HepG2 (cell line): ENCODE data around the gene ATE1. TPM values are rescaled to one million over a fixed set of nuclear protein-coding genes. Genes with fewer than 3 reads are reported as not detected.
A peak's percentile ranks its signal among the peaks of the same experiment; 100 is the strongest.

Experiments
- ATAD3A ChIP-seq: sonication (generic); formaldehyde crosslinking; IDR thresholded peaks from 2 replicates; pipeline ENCODE4 v1.4.0; 2020; ENCODE audit warnings: missing genetic modification reagents
- BCL3 ChIP-seq: sonication (generic); formaldehyde crosslinking; IDR thresholded peaks from 2 replicates; pipeline ENCODE4 v1.5.1; 2020; ENCODE audit warnings: mild to moderate bottlenecking, missing genetic modification reagents, moderate library complexity
- BORCS8-MEF2B ChIP-seq: sonication (generic); formaldehyde crosslinking; IDR thresholded peaks from 2 replicates; pipeline ENCODE4 v1.8.0; 2022; ENCODE audit warnings: mild to moderate bottlenecking, missing genetic modification reagents
- CENPT ChIP-seq: sonication (generic); formaldehyde crosslinking; IDR thresholded peaks from 2 replicates; pipeline ENCODE4 v1.8.0; 2022; ENCODE audit warnings: low read depth, mild to moderate bottlenecking, moderate library complexity, missing genetic modification reagents
- EED ChIP-seq: sonication (generic); formaldehyde crosslinking; IDR thresholded peaks from 2 replicates; pipeline ENCODE4 v1.5.0; 2020; ENCODE audit warnings: mild to moderate bottlenecking, missing genetic modification reagents
- GATA4 ChIP-seq: sonication (generic); IDR thresholded peaks from 2 replicates; pipeline ENCODE4 v1.6.1; 2016; ENCODE audit warnings: antibody characterized with exemption, low read depth, borderline replicate concordance
- GATAD1 ChIP-seq: IDR thresholded peaks from 2 replicates; pipeline ENCODE4 v1.6.1; 2016; ENCODE audit warnings: missing genetic modification reagents, missing compliant biosample characterization
- HMGA1 ChIP-seq: sonication (generic); formaldehyde crosslinking; conservative IDR thresholded peaks from 2 replicates; pipeline ENCODE4 v1.4.0; 2020; ENCODE audit warnings: missing genetic modification reagents
- MLX ChIP-seq: IDR thresholded peaks from 2 replicates; pipeline ENCODE4 v1.6.1; 2016
- MYNN ChIP-seq: sonication (generic); formaldehyde crosslinking; IDR thresholded peaks from 2 replicates; pipeline ENCODE4 v1.4.0; 2020; ENCODE audit warnings: mild to moderate bottlenecking, low read depth, missing genetic modification reagents
- RAD51 ChIP-seq: fragments of 450-650 bp; IDR thresholded peaks from 2 replicates; pipeline ENCODE4 v1.6.1; 2016; ENCODE audit warnings: borderline replicate concordance
- SOX6 ChIP-seq, 2 experiments: fragments of 450-650 bp in 1 of 2; sonication (generic) in 1 of 2; formaldehyde crosslinking in 1 of 2; IDR thresholded peaks; 2 replicates each; pipeline versions ENCODE4 v1.4.0 to v1.6.1; 2017 to 2020; ENCODE audit warnings: antibody characterized with exemption in 1 of 2, mild to moderate bottlenecking in 1 of 2, missing genetic modification reagents in 1 of 2
- TBL1XR1 ChIP-seq: fragments of 150-350 bp; IDR thresholded peaks from 2 replicates; pipeline ENCODE4 v1.6.1; 2014; ENCODE audit warnings: borderline replicate concordance, low read length; ENCODE audit not compliant: partially characterized antibody
- YEATS2 ChIP-seq: sonication (generic); formaldehyde crosslinking; IDR thresholded peaks from 2 replicates; pipeline ENCODE4 v1.4.0; 2020; ENCODE audit warnings: missing genetic modification reagents, borderline replicate concordance
- ZFP41 ChIP-seq: sonication (generic); formaldehyde crosslinking; IDR thresholded peaks from 2 replicates; pipeline ENCODE4 v1.4.0; 2020; ENCODE audit warnings: mild to moderate bottlenecking, missing genetic modification reagents, borderline replicate concordance
- ZNF12 ChIP-seq: sonication (generic); formaldehyde crosslinking; IDR thresholded peaks from 2 replicates; pipeline ENCODE4 v1.5.0; 2020; ENCODE audit warnings: missing genetic modification reagents
- ZNF232 ChIP-seq: sonication (generic); formaldehyde crosslinking; IDR thresholded peaks from 2 replicates; pipeline ENCODE4 v1.4.0; 2020; ENCODE audit warnings: missing genetic modification reagents, borderline replicate concordance
- ZNF530 ChIP-seq: sonication (generic); formaldehyde crosslinking; IDR thresholded peaks from 2 replicates; pipeline ENCODE4 v1.5.0; 2020; ENCODE audit warnings: low read depth, mild to moderate bottlenecking, missing genetic modification reagents
- ZNF709 ChIP-seq: sonication (generic); formaldehyde crosslinking; IDR thresholded peaks from 2 replicates; pipeline ENCODE4 v1.5.0; 2020; ENCODE audit warnings: mild to moderate bottlenecking, missing genetic modification reagents
- polyA plus RNA-seq, 8 experiments: library from polyadenylated mRNA; depleted of rRNA in 3 of 8; stranded (reverse) in 7 of 8; unstranded in 1 of 8; fragments of >200 nt; fragmentation: Illumina TruSeq in 4 of 8; extraction: Trizol in 4 of 8; gene quantifications; 2 replicates each; pipeline versions ENCODE4 v1.2.1 to v1.2.3, GENCODE V29; 2011 to 2016; ENCODE audit warnings: low read depth in 4 of 8, missing spikeins in 1 of 8, mixed read lengths in 1 of 8; ENCODE audit not compliant: insufficient read depth in 1 of 8
- total RNA-seq, 5 experiments: library from RNA; depleted of rRNA; stranded (reverse); fragments of >200 nt; fragmentation: Illumina TruSeq; extraction: Trizol; gene quantifications; 2 replicates each; pipeline ENCODE4 v1.2.3, GENCODE V29; 2016; ENCODE audit warnings: low read depth in 1 of 5
- TF ChIP-seq, protein P1 (sequence below): sonication (generic); formaldehyde crosslinking; IDR thresholded peaks from 2 replicates; pipeline ENCODE4 v1.4.0; 2020; ENCODE audit warnings: missing genetic modification reagents
- TF ChIP-seq, protein P2 (sequence below): sonication (generic); formaldehyde crosslinking; IDR thresholded peaks from 2 replicates; pipeline ENCODE4 v1.5.0; 2020; ENCODE audit warnings: mild to moderate bottlenecking, missing genetic modification reagents
- TF ChIP-seq, protein P3 (sequence below): sonication (generic); formaldehyde crosslinking; IDR thresholded peaks from 2 replicates; pipeline ENCODE4 v1.8.1; 2023; ENCODE audit warnings: mild to moderate bottlenecking, missing genetic modification reagents

Gene ATE1
- total and polyA plus RNA-seq, 2 of the 13 experiments (the other 11 are each of a cell fraction or from before 2014, with no cell fraction given), result 17.5 to 42.2 TPM

GRCh38 chr10:121854809-121855445 lies 72.9 kb downstream of the ATE1 start (continued):
- TF ChIP-seq MLX, result peak; percentile 60; the same call in 1 of the 2 replicates
- TF ChIP-seq, protein P1, sequence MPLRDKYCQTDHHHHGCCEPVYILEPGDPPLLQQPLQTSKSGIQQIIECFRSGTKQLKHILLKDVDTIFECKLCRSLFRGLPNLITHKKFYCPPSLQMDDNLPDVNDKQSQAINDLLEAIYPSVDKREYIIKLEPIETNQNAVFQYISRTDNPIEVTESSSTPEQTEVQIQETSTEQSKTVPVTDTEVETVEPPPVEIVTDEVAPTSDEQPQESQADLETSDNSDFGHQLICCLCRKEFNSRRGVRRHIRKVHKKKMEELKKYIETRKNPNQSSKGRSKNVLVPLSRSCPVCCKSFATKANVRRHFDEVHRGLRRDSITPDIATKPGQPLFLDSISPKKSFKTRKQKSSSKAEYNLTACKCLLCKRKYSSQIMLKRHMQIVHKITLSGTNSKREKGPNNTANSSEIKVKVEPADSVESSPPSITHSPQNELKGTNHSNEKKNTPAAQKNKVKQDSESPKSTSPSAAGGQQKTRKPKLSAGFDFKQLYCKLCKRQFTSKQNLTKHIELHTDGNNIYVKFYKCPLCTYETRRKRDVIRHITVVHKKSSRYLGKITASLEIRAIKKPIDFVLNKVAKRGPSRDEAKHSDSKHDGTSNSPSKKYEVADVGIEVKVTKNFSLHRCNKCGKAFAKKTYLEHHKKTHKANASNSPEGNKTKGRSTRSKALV (CRISPR knock-in tag), result no peak
- no peak for TF ChIP-seq YEATS2 (CRISPR knock-in tag)
- TF ChIP-seq BCL3, result no peak
- TF ChIP-seq ZNF530 (CRISPR knock-in tag), result no peak
- no peak for TF ChIP-seq HMGA1
- TF ChIP-seq ZFP41 (CRISPR knock-in tag), result no peak
- no peak for TF ChIP-seq RAD51
- peak; percentile 12; the same call in 1 of the 2 replicates for TF ChIP-seq ZNF12
- TF ChIP-seq ZNF232 (CRISPR knock-in tag), result 0 out of 2 replicates have a peak, but pooled peaks have one; percentile 36
- no peak for TF ChIP-seq TBL1XR1
- no peak for TF ChIP-seq CENPT (CRISPR knock-in tag)
- no peak for TF ChIP-seq MYNN
- peak; percentile 68; the same call in 1 of the 2 replicates for TF ChIP-seq BORCS8-MEF2B (CRISPR knock-in tag)
- TF ChIP-seq, protein P2, sequence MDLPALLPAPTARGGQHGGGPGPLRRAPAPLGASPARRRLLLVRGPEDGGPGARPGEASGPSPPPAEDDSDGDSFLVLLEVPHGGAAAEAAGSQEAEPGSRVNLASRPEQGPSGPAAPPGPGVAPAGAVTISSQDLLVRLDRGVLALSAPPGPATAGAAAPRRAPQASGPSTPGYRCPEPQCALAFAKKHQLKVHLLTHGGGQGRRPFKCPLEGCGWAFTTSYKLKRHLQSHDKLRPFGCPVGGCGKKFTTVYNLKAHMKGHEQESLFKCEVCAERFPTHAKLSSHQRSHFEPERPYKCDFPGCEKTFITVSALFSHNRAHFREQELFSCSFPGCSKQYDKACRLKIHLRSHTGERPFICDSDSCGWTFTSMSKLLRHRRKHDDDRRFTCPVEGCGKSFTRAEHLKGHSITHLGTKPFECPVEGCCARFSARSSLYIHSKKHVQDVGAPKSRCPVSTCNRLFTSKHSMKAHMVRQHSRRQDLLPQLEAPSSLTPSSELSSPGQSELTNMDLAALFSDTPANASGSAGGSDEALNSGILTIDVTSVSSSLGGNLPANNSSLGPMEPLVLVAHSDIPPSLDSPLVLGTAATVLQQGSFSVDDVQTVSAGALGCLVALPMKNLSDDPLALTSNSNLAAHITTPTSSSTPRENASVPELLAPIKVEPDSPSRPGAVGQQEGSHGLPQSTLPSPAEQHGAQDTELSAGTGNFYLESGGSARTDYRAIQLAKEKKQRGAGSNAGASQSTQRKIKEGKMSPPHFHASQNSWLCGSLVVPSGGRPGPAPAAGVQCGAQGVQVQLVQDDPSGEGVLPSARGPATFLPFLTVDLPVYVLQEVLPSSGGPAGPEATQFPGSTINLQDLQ (CRISPR knock-in tag), result 0 out of 2 replicates have a peak, but pooled peaks have one; percentile 24
- TF ChIP-seq ZNF709 (CRISPR knock-in tag), result no peak
- no peak for TF ChIP-seq SOX6 (IDR thresholded peaks at IDR 0.05)
- TF ChIP-seq SOX6 (CRISPR knock-in tag; IDR thresholded peaks at IDR 0.05), result peak; percentile 94
- TF ChIP-seq, protein P3, sequence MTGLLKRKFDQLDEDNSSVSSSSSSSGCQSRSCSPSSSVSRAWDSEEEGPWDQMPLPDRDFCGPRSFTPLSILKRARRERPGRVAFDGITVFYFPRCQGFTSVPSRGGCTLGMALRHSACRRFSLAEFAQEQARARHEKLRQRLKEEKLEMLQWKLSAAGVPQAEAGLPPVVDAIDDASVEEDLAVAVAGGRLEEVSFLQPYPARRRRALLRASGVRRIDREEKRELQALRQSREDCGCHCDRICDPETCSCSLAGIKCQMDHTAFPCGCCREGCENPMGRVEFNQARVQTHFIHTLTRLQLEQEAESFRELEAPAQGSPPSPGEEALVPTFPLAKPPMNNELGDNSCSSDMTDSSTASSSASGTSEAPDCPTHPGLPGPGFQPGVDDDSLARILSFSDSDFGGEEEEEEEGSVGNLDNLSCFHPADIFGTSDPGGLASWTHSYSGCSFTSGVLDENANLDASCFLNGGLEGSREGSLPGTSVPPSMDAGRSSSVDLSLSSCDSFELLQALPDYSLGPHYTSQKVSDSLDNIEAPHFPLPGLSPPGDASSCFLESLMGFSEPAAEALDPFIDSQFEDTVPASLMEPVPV (CRISPR knock-in tag), result no peak
- peak; percentile 59 for TF ChIP-seq GATAD1
- TF ChIP-seq EED (CRISPR knock-in tag), result no peak
- TF ChIP-seq GATA4, result peak; percentile 85; the same call in 1 of the 2 replicates
- no peak for TF ChIP-seq ATAD3A (CRISPR knock-in tag)
